ENCODE data around the gene LGMN. TPM values are rescaled to one million over a fixed set of nuclear protein-coding genes. Genes with fewer than 3 reads are reported as not detected.
A peak's percentile ranks its signal among the peaks of the same experiment; 100 is the strongest.
"Not testable (repeated sequence)": the region's sequence is repeated elsewhere in the genome, so short reads cannot be mapped to it uniquely, and the experiment has no call there.

The LGMN gene
- total and polyA plus RNA-seq, 4 donors = 86.0 to 164 (median 97.8) TPM

DNA sequence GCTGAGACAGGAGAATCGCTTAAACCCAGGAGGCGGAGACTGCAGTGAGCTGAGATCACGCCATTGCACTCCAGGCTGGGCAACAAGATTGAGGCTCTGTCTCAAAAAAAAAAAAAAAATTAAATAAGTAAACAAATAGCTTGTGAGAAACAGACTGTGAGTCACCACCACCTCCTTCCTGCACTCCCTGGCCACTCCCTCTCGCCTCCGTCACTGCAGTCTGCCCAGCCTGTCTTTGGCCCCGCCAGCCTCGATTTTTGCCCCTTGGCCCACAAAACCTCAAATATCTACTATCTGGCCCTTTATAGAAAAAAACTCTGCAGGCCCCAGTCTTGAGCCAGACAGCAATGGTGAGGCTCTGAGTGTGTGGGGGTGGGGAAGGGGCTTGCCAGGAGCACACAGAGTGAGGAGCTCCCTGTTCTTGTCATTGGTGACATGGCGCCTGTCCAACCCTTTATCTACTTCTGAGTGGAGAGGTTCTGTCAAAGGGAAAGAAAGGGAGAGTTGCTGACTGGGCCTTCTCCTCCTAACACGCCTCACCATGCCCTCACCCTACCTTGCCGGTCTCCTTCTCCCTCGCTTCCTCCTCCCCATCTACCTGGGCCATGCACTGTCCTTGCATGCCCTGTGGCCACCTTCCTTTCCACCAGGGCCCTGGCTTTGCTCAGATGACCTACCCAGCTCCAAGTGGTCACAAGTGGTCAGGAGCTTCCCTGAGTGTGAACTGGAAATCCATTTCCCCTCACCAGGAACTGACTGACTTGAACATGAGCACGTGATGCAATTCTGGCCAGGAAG is 22.1 kb downstream of the LGMN start:
- Histone ChIP-seq H3K36me3 (ENCODE audit: control insufficient read depth in 1 of 2, insufficient read depth in 2 of 2, low read length in 1 of 2) (no peaks in the 10 kb centered on the region), H3K4me3 (ENCODE audit: low read length in 2 of 2) (no peak overlapping the region), H3K9me3 (ENCODE audit: control insufficient read depth, low read length) (no peaks in the 10 kb centered on the region), H3K27me3 (ENCODE audit: control insufficient read depth in 1 of 2, insufficient read depth in 2 of 2, low read length in 1 of 2) (no peaks in the 10 kb centered on the region), H3K27ac (ENCODE audit: low read depth in 1 of 2, low read length in 2 of 2) (no peak overlapping the region), H3K4me1 (ENCODE audit: control insufficient read depth in 1 of 2, insufficient read depth in 2 of 2, low read length in 2 of 2) (no peaks in the 10 kb centered on the region)
- ATAC-seq (ENCODE audit: low FRiP score) = peak; percentile 61
- DNase-seq = peak; percentile 83 to 92
- intact Hi-C loops (cut with DNase I) = no loop called here
- WGBS, 2 donors = 74 to 80% methylated on average over 12 of the region's 12 CpGs

DNA sequence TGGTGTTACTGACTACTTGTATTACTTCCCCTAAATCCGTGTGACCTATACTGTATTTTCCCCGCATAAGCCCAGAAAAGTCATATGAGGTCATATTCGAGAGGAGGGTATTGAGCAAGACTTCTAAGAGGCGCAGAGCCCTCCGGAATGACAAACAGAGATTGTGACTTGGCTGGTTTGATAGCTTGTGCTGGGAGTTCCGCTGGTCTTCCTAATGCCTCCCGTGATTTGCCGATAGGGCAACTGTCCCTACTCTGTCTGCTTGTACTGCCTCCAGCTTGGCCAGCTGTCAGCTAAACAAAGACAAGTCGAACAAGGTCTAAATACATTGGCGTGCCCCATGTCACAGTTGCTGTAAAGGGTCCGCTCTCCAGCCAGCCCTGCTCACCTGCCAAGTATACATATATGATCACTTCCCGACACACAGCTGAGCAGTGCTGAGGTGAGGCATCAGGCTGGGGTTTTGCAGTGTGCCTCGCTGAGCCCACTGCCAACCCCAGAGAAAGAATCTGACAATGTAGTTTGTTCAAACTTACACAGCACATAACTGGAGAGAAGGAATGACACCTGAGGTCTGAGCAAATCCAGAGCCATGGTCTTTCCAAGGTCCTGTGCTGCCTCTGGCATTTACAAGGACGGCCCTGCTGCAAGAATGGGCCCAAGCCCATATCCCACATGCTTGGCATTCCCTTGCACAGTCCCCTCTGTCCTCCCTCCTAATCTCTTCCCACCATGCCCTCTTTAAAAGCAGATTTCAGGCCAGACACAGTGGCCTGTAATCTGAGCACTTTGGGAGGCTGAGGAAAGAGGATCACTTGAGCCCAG is 23.7 kb downstream of the LGMN start:
- Histone ChIP-seq H3K27me3 (ENCODE audit: control insufficient read depth in 1 of 2, insufficient read depth in 2 of 2, low read length in 1 of 2) (no peaks in the 10 kb centered on the region), H3K4me1 (ENCODE audit: control insufficient read depth in 1 of 2, insufficient read depth in 2 of 2, low read length in 2 of 2) (peaks cover 0 to 3% of the 10 kb centered on the region in 2 donors), H3K9me3 (ENCODE audit: control insufficient read depth, low read length) (no peaks in the 10 kb centered on the region), H3K27ac (ENCODE audit: low read depth in 1 of 2, low read length in 2 of 2) (no peak overlapping the region), H3K4me3 (ENCODE audit: low read length in 2 of 2) (no peak overlapping the region), H3K36me3 (ENCODE audit: control insufficient read depth in 1 of 2, insufficient read depth in 2 of 2, low read length in 1 of 2) (no peaks in the 10 kb centered on the region)
- WGBS, 2 donors = 71 to 80% methylated on average over 14 of the region's 14 CpGs
- intact Hi-C loops (cut with DNase I) = no loop called here
- peak; percentile 4 for ATAC-seq (ENCODE audit: low FRiP score)
- DNase-seq = peak in 1 of 2 donors; percentile 66

GRCh38 chr14:92719890-92720323 is 28.5 kb downstream of the LGMN start:
- H3K9me3 ChIP-seq (ENCODE audit: control insufficient read depth, low read length) = no peaks in the 10 kb centered on the region
- intact Hi-C loops (cut with DNase I) = no loop called here
- H3K36me3 ChIP-seq (ENCODE audit: control insufficient read depth in 1 of 2, insufficient read depth in 2 of 2, low read length in 1 of 2) = no peaks in the 10 kb centered on the region
- no peaks in the 10 kb centered on the region for H3K27me3 ChIP-seq (ENCODE audit: control insufficient read depth in 1 of 2, insufficient read depth in 2 of 2, low read length in 1 of 2)
- H3K27ac ChIP-seq (ENCODE audit: low read depth in 1 of 2, low read length in 2 of 2) = no peak overlapping the region
- DNase-seq (peak in 1 of 2 donors; percentile 44), ATAC-seq (ENCODE audit: low FRiP score) (peak; percentile 62)
- no peak overlapping the region for H3K4me3 ChIP-seq (ENCODE audit: low read length in 2 of 2)
- WGBS, 2 donors = 14 to 16% methylated on average over 5 of the region's 5 CpGs
- peaks cover 0 to 4% of the 10 kb centered on the region in 2 donors for H3K4me1 ChIP-seq (ENCODE audit: control insufficient read depth in 1 of 2, insufficient read depth in 2 of 2, low read length in 2 of 2)

DNA sequence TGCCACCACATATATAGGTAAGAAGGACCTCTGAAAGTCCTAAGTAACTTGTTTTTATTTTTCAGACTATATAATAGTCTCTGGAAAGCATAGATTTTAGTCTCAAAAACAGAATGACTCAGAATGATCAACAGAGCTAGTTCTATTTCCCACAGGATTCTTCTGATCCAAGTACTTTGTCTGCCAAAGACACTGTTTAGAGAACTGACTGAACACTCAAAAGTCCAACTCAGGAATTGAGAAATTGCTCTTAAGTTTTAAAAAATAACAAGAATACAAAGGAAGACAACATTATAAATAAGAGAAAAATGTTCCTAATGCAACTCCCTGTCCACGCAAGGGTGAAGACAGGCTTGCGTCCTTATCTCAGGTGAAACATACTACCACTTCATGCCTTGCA is 29.0 kb downstream of the LGMN start:
- WGBS, 2 donors = 13 to 14% methylated on average over 2 of the region's 2 CpGs
- peaks cover 0 to 4% of the 10 kb centered on the region in 2 donors for H3K4me1 ChIP-seq (ENCODE audit: control insufficient read depth in 1 of 2, insufficient read depth in 2 of 2, low read length in 2 of 2)
- H3K27ac ChIP-seq (ENCODE audit: low read depth in 1 of 2, low read length in 2 of 2) = no peak overlapping the region
- H3K9me3 ChIP-seq (ENCODE audit: control insufficient read depth, low read length) = no peaks in the 10 kb centered on the region
- no peaks in the 10 kb centered on the region for H3K27me3 ChIP-seq (ENCODE audit: control insufficient read depth in 1 of 2, insufficient read depth in 2 of 2, low read length in 1 of 2)
- H3K4me3 ChIP-seq (ENCODE audit: low read length in 2 of 2) = no peak overlapping the region
- intact Hi-C loops (cut with DNase I) = no loop called here
- ATAC-seq (ENCODE audit: low FRiP score) = peak; percentile 44
- H3K36me3 ChIP-seq (ENCODE audit: control insufficient read depth in 1 of 2, insufficient read depth in 2 of 2, low read length in 1 of 2) = no peaks in the 10 kb centered on the region
- DNase-seq = no peak

DNA sequence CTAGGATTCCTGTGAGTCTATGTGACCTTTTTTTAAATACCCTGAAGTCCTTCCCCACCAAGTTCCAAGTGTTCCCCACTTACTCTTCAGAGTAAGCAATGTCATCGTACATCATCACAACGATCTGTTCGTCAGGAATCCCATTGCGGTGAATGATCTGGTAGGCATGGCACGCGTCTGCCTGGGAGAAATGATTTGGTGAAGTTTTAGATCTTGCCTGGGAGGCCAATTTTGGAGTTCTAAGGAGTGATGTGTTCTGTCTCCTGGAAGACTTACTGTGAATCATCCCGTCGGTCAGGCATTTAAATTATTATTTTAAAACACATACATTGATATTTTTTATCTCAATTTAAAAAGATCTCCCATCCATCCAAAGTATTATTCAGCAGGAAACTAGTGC is 29.8 kb downstream of the LGMN start:
- Histone ChIP-seq H3K4me1 (ENCODE audit: control insufficient read depth in 1 of 2, insufficient read depth in 2 of 2, low read length in 2 of 2) (peaks cover 0 to 4% of the 10 kb centered on the region in 2 donors), H3K4me3 (ENCODE audit: low read length in 2 of 2) (no peak overlapping the region), H3K9me3 (ENCODE audit: control insufficient read depth, low read length) (no peaks in the 10 kb centered on the region), H3K36me3 (ENCODE audit: control insufficient read depth in 1 of 2, insufficient read depth in 2 of 2, low read length in 1 of 2) (peaks cover 0 to 1% of the 10 kb centered on the region in 2 donors), H3K27ac (ENCODE audit: low read depth in 1 of 2, low read length in 2 of 2) (no peak overlapping the region), H3K27me3 (ENCODE audit: control insufficient read depth in 1 of 2, insufficient read depth in 2 of 2, low read length in 1 of 2) (no peaks in the 10 kb centered on the region)
- intact Hi-C loops (cut with DNase I) = no loop called here
- DNase-seq = peak in 1 of 2 donors; percentile 3
- ATAC-seq (ENCODE audit: low FRiP score) = no peak
- WGBS, 2 donors = 83 to 85% methylated on average over 8 of the region's 8 CpGs

DNA sequence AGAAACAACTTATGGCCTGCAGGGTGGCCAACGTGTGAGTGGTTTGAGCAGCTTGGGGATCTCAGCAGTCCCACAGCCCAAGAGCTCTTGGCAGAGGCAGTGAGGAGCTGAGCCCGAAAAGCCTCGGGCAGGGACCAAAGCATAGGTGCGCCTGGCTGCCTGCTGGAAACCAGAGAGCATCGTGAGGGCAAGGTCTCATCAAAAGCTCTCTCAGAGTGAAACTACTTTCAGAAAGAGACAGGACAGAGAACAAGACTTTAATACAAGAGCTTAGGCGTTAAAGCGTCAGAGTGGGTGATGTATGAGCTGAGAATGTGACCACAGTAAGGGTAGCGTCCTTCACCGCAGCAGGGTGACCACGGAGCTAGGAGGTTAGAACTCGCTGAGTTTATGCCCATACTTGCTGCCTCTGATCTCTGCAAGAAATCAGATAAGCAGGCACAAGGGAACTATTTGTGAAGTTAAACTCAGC is 30.8 kb downstream of the LGMN start:
- intact Hi-C loops (cut with DNase I) = no loop called here
- peaks cover 0 to 4% of the 10 kb centered on the region in 2 donors for H3K4me1 ChIP-seq (ENCODE audit: control insufficient read depth in 1 of 2, insufficient read depth in 2 of 2, low read length in 2 of 2)

GRCh38 chr14:92716131-92716530 is 32.3 kb downstream of the LGMN start:
- Histone ChIP-seq H3K27ac (ENCODE audit: low read depth in 1 of 2, low read length in 2 of 2) (no peak overlapping the region), H3K4me1 (ENCODE audit: control insufficient read depth in 1 of 2, insufficient read depth in 2 of 2, low read length in 2 of 2) (peaks cover 0 to 4% of the 10 kb centered on the region in 2 donors), H3K4me3 (ENCODE audit: low read length in 2 of 2) (no peak overlapping the region), H3K9me3 (ENCODE audit: control insufficient read depth, low read length) (no peaks in the 10 kb centered on the region), H3K36me3 (ENCODE audit: control insufficient read depth in 1 of 2, insufficient read depth in 2 of 2, low read length in 1 of 2) (peaks cover 0 to 2% of the 10 kb centered on the region in 2 donors), H3K27me3 (ENCODE audit: control insufficient read depth in 1 of 2, insufficient read depth in 2 of 2, low read length in 1 of 2) (no peaks in the 10 kb centered on the region)
- ATAC-seq (ENCODE audit: low FRiP score) (no peak), DNase-seq (peak in 1 of 2 donors; percentile 36)
- 94 to 95% methylated on average over 10 of the region's 10 CpGs for WGBS, 2 donors
- intact Hi-C loops (cut with DNase I) = no loop called here

More for the DNA sequence above, 30.8 kb downstream of the LGMN start:
- WGBS, 2 donors = 47 to 67% methylated on average over 11 of the region's 11 CpGs
- DNase-seq (peak in 1 of 2 donors; percentile 43), ATAC-seq (ENCODE audit: low FRiP score) (no peak)
- H3K27ac ChIP-seq (ENCODE audit: low read depth in 1 of 2, low read length in 2 of 2) = no peak overlapping the region
- H3K36me3 ChIP-seq (ENCODE audit: control insufficient read depth in 1 of 2, insufficient read depth in 2 of 2, low read length in 1 of 2) = peaks cover 0 to 2% of the 10 kb centered on the region in 2 donors
- no peaks in the 10 kb centered on the region for H3K27me3 ChIP-seq (ENCODE audit: control insufficient read depth in 1 of 2, insufficient read depth in 2 of 2, low read length in 1 of 2)
- no peak overlapping the region for H3K4me3 ChIP-seq (ENCODE audit: low read length in 2 of 2)
- H3K9me3 ChIP-seq (ENCODE audit: control insufficient read depth, low read length) = no peaks in the 10 kb centered on the region

- DNase-seq (peak; percentile 85 to 93), ATAC-seq (ENCODE audit: low FRiP score) (peak; percentile 59)
- not testable (repeated sequence) for H3K4me3 ChIP-seq (ENCODE audit: low read length in 2 of 2); H3K27me3 ChIP-seq (ENCODE audit: control insufficient read depth in 1 of 2, insufficient read depth in 2 of 2, low read length in 1 of 2); H3K4me1 ChIP-seq (ENCODE audit: control insufficient read depth in 1 of 2, insufficient read depth in 2 of 2, low read length in 2 of 2); H3K36me3 ChIP-seq (ENCODE audit: control insufficient read depth in 1 of 2, insufficient read depth in 2 of 2, low read length in 1 of 2); H3K9me3 ChIP-seq (ENCODE audit: control insufficient read depth, low read length); H3K27ac ChIP-seq (ENCODE audit: low read depth in 1 of 2, low read length in 2 of 2)
- WGBS, 2 donors = 74 to 79% methylated on average over 7 of the region's 7 CpGs
- intact Hi-C loops (cut with DNase I) = loop anchor here (2.0 kb wide), 1 partner anchor 68 kb away; no protein-coding TSS in a partner anchor
These were observed 33.6 kb downstream of the LGMN start for GRCh38 chr14:92714739-92715307.

Data from aorta (tissue), 5 donors.